HFFc6 (cell line): ENCODE results near the gene CNOT6L. TPM values are rescaled to one million over a fixed set of nuclear protein-coding genes. Genes with fewer than 3 reads are reported as not detected.

Experiments used
- DNase-seq: peaks from one replicate; pipeline ENCODE4 v3.0.0-alpha.2; 2018
- H3K27ac Mint-ChIP-seq: 2 replicates; pipeline ENCODE4 v1.8.0; 2020; ENCODE audit warnings: mild to moderate bottlenecking, mixed read lengths
- H3K27me3 Mint-ChIP-seq: 2 replicates; pipeline ENCODE4 v1.8.0; 2021; ENCODE audit warnings: mild to moderate bottlenecking, moderate library complexity, mixed read lengths; ENCODE audit not compliant: insufficient read depth
- H3K36me3 Mint-ChIP-seq: 2 replicates; pipeline ENCODE4 v1.8.0; 2021; ENCODE audit warnings: low read depth, mixed read lengths
- H3K4me1 Mint-ChIP-seq: 2 replicates; pipeline ENCODE4 v1.8.0; 2020; ENCODE audit warnings: low read depth, mixed read lengths
- H3K4me3 Mint-ChIP-seq: 2 replicates; pipeline ENCODE4 v1.8.0; 2020; ENCODE audit warnings: mild to moderate bottlenecking, moderate library complexity, mixed read lengths
- H3K9me3 Mint-ChIP-seq: 2 replicates; pipeline ENCODE4 v1.8.0; 2020; ENCODE audit warnings: mild to moderate bottlenecking, mixed read lengths
- CTCF ChIP-seq: fragments of 200-600 bp; sonication (generic); IDR thresholded peaks from 2 replicates; pipeline ENCODE4 v1.5.0; 2021; ENCODE audit warnings: antibody characterized with exemption, mild to moderate bottlenecking
- total RNA-seq, 6 experiments: library from RNA; stranded (reverse); fragmentation: NEBNext Ultra II Directional; extraction: Animal tissue kit (Norgen Biotek cat#: 25700); gene quantifications; 2 replicates in 1 of 6; 3 replicates in 5 of 6; pipeline ENCODE4 v1.2.3, GENCODE V29; 2021

CNOT6L gene
- total RNA-seq, 6 experiments from 2014 or later: 17.8 to 24.3 (median 20.2) TPM

GRCh38 chr4:77800483-77801259, 18.5 kb downstream of the CNOT6L start:
- Mint-ChIP-seq H3K9me3 (no peaks in the 10 kb centered on the region), H3K4me1 (peaks cover 29% of the 10 kb centered on the region), H3K4me3 (no peak overlapping the region), H3K27ac (peak overlapping the region; percentile 14; the same call in 1 of the 2 replicates), H3K27me3 (no peaks in the 10 kb centered on the region), H3K36me3 (peaks cover 4% of the 10 kb centered on the region; the same call in 1 of the 2 replicates)
- peak; percentile 3 for DNase-seq
- TF ChIP-seq CTCF: no peak

- TF ChIP-seq CTCF: no peak
- peaks cover 9% of the 10 kb centered on the region for H3K36me3 Mint-ChIP-seq
- H3K4me1 Mint-ChIP-seq: peaks cover 29% of the 10 kb centered on the region
- no peaks in the 10 kb centered on the region for H3K9me3 Mint-ChIP-seq
- no peak for DNase-seq
- 0 out of 2 replicates have a peak, but pooled peaks cover under 1% of the 10 kb centered on the region for H3K27me3 Mint-ChIP-seq
- H3K27ac Mint-ChIP-seq: no peak overlapping the region
- H3K4me3 Mint-ChIP-seq: no peak overlapping the region
Measured at GRCh38 chr4:77800077-77800476, 19.1 kb downstream of the CNOT6L start.

GRCh38 chr4:77798385-77798784, 20.8 kb downstream of the CNOT6L start:
- H3K27ac Mint-ChIP-seq: no peak overlapping the region
- 0 out of 2 replicates have a peak, but pooled peaks cover 2% of the 10 kb centered on the region for H3K27me3 Mint-ChIP-seq
- no peak for DNase-seq
- no peak for TF ChIP-seq CTCF
- H3K4me1 Mint-ChIP-seq: peaks cover 29% of the 10 kb centered on the region
- no peaks in the 10 kb centered on the region for H3K9me3 Mint-ChIP-seq
- H3K36me3 Mint-ChIP-seq: peaks cover 9% of the 10 kb centered on the region
- no peak overlapping the region for H3K4me3 Mint-ChIP-seq

GRCh38 chr4:77797239-77797638, 21.9 kb downstream of the CNOT6L start:
- Mint-ChIP-seq H3K36me3 (peaks cover 9% of the 10 kb centered on the region), H3K27ac (no peak overlapping the region)
- no peak for DNase-seq

GRCh38 chr4:77795326-77795725, 23.8 kb downstream of the CNOT6L start:
- TF ChIP-seq CTCF: no peak
- H3K36me3 Mint-ChIP-seq: peaks cover 9% of the 10 kb centered on the region
- H3K4me3 Mint-ChIP-seq: no peak overlapping the region

More at GRCh38 chr4:77797239-77797638, 21.9 kb downstream of the CNOT6L start:
- TF ChIP-seq CTCF: no peak
- Mint-ChIP-seq H3K4me3 (no peak overlapping the region), H3K27me3 (0 out of 2 replicates have a peak, but pooled peaks cover 2% of the 10 kb centered on the region), H3K4me1 (peaks cover 21% of the 10 kb centered on the region), H3K9me3 (no peaks in the 10 kb centered on the region)

More at GRCh38 chr4:77795326-77795725, 23.8 kb downstream of the CNOT6L start:
- no peak for DNase-seq
- Mint-ChIP-seq H3K9me3 (no peaks in the 10 kb centered on the region), H3K27ac (no peak overlapping the region), H3K27me3 (0 out of 2 replicates have a peak, but pooled peaks cover 2% of the 10 kb centered on the region), H3K4me1 (peaks cover 9% of the 10 kb centered on the region)
